Endothelial cell of hepatic sinusoid (primary cell): ENCODE measurements around the gene ZNF710.
"Not testable (repeated sequence)": the region's sequence is repeated elsewhere in the genome, so short reads cannot be mapped to it uniquely, and the experiment has no call there.

Source experiments
- in situ Hi-C: cut with HindIII; loops from 2 replicates; pipeline ENCODE4 v1.10.0; 2017; ENCODE audit warnings: low sequenced_read_pairs

ZNF710 gene

GRCh38 chr15:90099072-90099867, 98.1 kb downstream of the ZNF710 start:
- in situ Hi-C loops, result no loop called here

- in situ Hi-C loops, result loop anchor here (5.0 kb wide), 2 partner anchors 33 to 42 kb away; no protein-coding TSS in a partner anchor
Measured at GRCh38 chr15:90099868-90100831, 99.0 kb downstream of the ZNF710 start.

GRCh38 chr15:90101130-90101968, 100.2 kb downstream of the ZNF710 start:
- in situ Hi-C loops, result loop anchor here (5.0 kb wide), 2 partner anchors 34 to 41 kb away; no protein-coding TSS in a partner anchor

- in situ Hi-C loops, result loop anchor here (5.0 kb wide), 2 partner anchors 35 to 40 kb away; no protein-coding TSS in a partner anchor
Measured at GRCh38 chr15:90101969-90102890, 101.1 kb downstream of the ZNF710 start, which contains the start of gene IDH2. Gene IDH2, minus strand, starts transcription at chr15:90102468. Its CDS starts 78 bp downstream, at chr15:90102390.

GRCh38 chr15:90103701-90104329, 102.7 kb downstream of the ZNF710 start:
- in situ Hi-C loops, result loop anchor here (5.0 kb wide), 2 partner anchors 37 to 38 kb away; no protein-coding TSS in a partner anchor

GRCh38 chr15:90104551-90104950, 103.4 kb downstream of the ZNF710 start:
- in situ Hi-C loops, result loop anchor here (5.0 kb wide), 2 partner anchors 37 to 38 kb away; no protein-coding TSS in a partner anchor

- in situ Hi-C loops, result no loop called here
Measured at GRCh38 chr15:90105521-90105920, 104.4 kb downstream of the ZNF710 start.

- in situ Hi-C loops, result no loop called here
Measured at GRCh38 chr15:90106522-90107117, 105.5 kb downstream of the ZNF710 start.

- in situ Hi-C loops, result not testable (repeated sequence)
Measured at GRCh38 chr15:90108038-90108437, 106.9 kb downstream of the ZNF710 start.

GRCh38 chr15:90109163-90109751, 108.1 kb downstream of the ZNF710 start:
- in situ Hi-C loops, result not testable (repeated sequence)

GRCh38 chr15:90113166-90113565, 112.0 kb downstream of the ZNF710 start:
- in situ Hi-C loops, result no loop called here

GRCh38 chr15:90114451-90114901, 113.4 kb downstream of the ZNF710 start:
- in situ Hi-C loops, result no loop called here

GRCh38 chr15:90115783-90116182, 114.7 kb downstream of the ZNF710 start:
- in situ Hi-C loops, result no loop called here

GRCh38 chr15:90119367-90119766, 118.2 kb downstream of the ZNF710 start:
- in situ Hi-C loops, result no loop called here

GRCh38 chr15:90121086-90121485, 120.0 kb downstream of the ZNF710 start:
- in situ Hi-C loops, result no loop called here

- in situ Hi-C loops, result no loop called here
Measured at GRCh38 chr15:90124507-90124906, 123.4 kb downstream of the ZNF710 start.

GRCh38 chr15:90126022-90126421, 124.9 kb downstream of the ZNF710 start:
- in situ Hi-C loops, result no loop called here
